Measurements from ENCODE around the gene CASP8AP2. TPM values are rescaled to one million over a fixed set of nuclear protein-coding genes. Genes with fewer than 3 reads are reported as not detected.

Gene CASP8AP2
- polyA plus RNA-seq, 2 of the 4 experiments (the other 2 are of a cell fraction) = 8.2 to 13.6 TPM

DNA sequence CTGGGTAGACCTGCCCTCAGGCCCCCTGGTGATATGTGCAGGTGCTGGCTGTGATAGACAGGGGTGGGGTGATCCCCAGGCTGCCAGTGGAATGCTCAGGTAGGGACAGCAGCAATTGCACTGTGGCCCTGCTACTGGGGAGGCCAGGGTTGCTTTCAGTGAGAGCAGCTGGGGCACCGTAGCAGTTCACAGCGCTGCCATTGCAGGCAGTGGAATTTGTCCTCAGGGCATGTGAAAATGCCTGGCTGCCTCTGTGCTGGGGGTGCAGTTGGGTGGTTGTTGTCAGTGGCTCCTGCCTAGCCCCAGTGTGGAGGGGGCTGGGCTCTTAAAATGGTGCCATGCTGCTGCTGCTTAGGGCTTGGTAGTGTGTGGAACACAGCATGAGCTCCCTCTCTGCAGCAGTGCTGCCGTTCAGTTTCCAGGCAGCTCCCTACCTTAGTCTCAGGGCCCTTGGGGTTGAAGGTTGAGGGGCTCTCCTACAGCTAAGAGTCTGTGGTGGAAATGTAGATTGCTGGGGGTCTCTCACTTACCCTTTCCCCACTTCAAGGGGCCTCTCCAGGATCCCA is 88.2 kb downstream of the CASP8AP2 start (continued):
- TF ChIP-seq, protein P1, sequence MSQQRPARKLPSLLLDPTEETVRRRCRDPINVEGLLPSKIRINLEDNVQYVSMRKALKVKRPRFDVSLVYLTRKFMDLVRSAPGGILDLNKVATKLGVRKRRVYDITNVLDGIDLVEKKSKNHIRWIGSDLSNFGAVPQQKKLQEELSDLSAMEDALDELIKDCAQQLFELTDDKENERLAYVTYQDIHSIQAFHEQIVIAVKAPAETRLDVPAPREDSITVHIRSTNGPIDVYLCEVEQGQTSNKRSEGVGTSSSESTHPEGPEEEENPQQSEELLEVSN (IDR thresholded peaks at IDR 0.05; ENCODE audit: borderline replicate concordance, low read depth) = no peak
- no peak for TF ChIP-seq NR3C1 (IDR thresholded peaks at IDR 0.05)

Small RNAs within 50 kb of the gene (small RNA-seq; reads per million reads assigned to genes)
- gene DNAJC19P6 (0 reads per million in 6 experiments), gene RF00019 (0 reads per million in 6 experiments)

Other genes starting within 250 kb of the CASP8AP2 start
- gene LYRM2, start 191.1 kb upstream of the CASP8AP2 start, polyA plus RNA-seq (2011; rRNA removed) = 37.5 and 56.0 TPM in 2 replicates
- 33.2 to 38.1 TPM (median 35.0 TPM) in 3 replicates for gene LYRM2, start 191.1 kb upstream of the CASP8AP2 start, polyA plus RNA-seq (2017; fragmentation: RNase III; extraction: RNeasy Plus Mini Kit Qiagen cat#74134 plus additional on column Dnase treatment)
- 20.5 and 32.5 TPM in 2 replicates for gene MDN1, start 10.1 kb upstream of the CASP8AP2 start, polyA plus RNA-seq (2011; rRNA removed)
- gene MDN1, start 10.1 kb upstream of the CASP8AP2 start, polyA plus RNA-seq (2017; fragmentation: RNase III; extraction: RNeasy Plus Mini Kit Qiagen cat#74134 plus additional on column Dnase treatment) = 6.4 to 8.1 TPM (median 7.9 TPM) in 3 replicates
- gene GJA10, start 64.6 kb downstream of the CASP8AP2 start, polyA plus RNA-seq (2011; rRNA removed) = not detected in 2 replicates
- not detected in 3 replicates for gene GJA10, start 64.6 kb downstream of the CASP8AP2 start, polyA plus RNA-seq (2017; fragmentation: RNase III; extraction: RNeasy Plus Mini Kit Qiagen cat#74134 plus additional on column Dnase treatment)